GM12891 (cell line): Measurements from ENCODE around the gene SCN4A.

Experiments
- POLR2A ChIP-seq: IDR thresholded peaks from 2 replicates; pipeline ENCODE4 v1.6.1; 2011; ENCODE audit warnings: low read depth, low read length, control low read depth
- SPI1 ChIP-seq: IDR thresholded peaks from 2 replicates; pipeline ENCODE4 v1.6.1; 2011; ENCODE audit warnings: low read depth, low read length, control low read depth

GRCh38 chr17:63995626-63996025 lies 22.9 kb upstream of the SCN4A start:
- TF ChIP-seq POLR2A (no peak), SPI1 (no peak)
